GM23338 (cell line): ENCODE measurements around the gene ZNF382. TPM values are rescaled to one million over a fixed set of nuclear protein-coding genes. Genes with fewer than 3 reads are reported as not detected.

Experiments used
- ATAC-seq: fragments of 200-7000 bp; cut with Tn5 transposase; 3 replicates; pipeline ENCODE4 v1.9.1; 2020
- DNase-seq: peaks from one replicate; pipeline ENCODE4 v3.0.0-alpha.2; 2015; ENCODE audit warnings: low spot score
- H2AFZ ChIP-seq: fragments of 200-600 bp; sonication (generic); 2 replicates; pipeline ENCODE4 v1.8.0; 2016; ENCODE audit warnings: antibody characterized with exemption, mild to moderate bottlenecking, moderate library complexity
- H3F3A ChIP-seq: fragments of 200-600 bp; sonication (generic); replicated peaks from 2 replicates; pipeline ENCODE4 v1.8.0; 2017; ENCODE audit warnings: antibody characterized with exemption, mixed run types, low read depth
- H3K27ac ChIP-seq: fragments of 200-600 bp; sonication (generic); 2 replicates; pipeline ENCODE4 v1.6.1; 2016; ENCODE audit warnings: low read depth
- H3K27me3 ChIP-seq: fragments of 200-600 bp; sonication (generic); 2 replicates; pipeline ENCODE4 v1.8.0; 2016; ENCODE audit warnings: mild to moderate bottlenecking, mixed run types, moderate library complexity; ENCODE audit not compliant: insufficient read depth
- H3K36me3 ChIP-seq: fragments of 200-600 bp; sonication (generic); 2 replicates; pipeline ENCODE4 v1.8.0; 2016; ENCODE audit warnings: mild to moderate bottlenecking; ENCODE audit not compliant: insufficient read depth
- H3K4me1 ChIP-seq: fragments of 200-600 bp; sonication (generic); 2 replicates; pipeline ENCODE4 v1.8.0; 2016; ENCODE audit warnings: mild to moderate bottlenecking, moderate library complexity; ENCODE audit not compliant: insufficient read depth
- H3K4me2 ChIP-seq: fragments of 200-600 bp; sonication (generic); 2 replicates; pipeline ENCODE4 v1.7.1; 2017; ENCODE audit warnings: mixed run types
- H3K4me3 ChIP-seq: fragments of 200-600 bp; sonication (generic); 2 replicates; pipeline ENCODE4 v1.6.1; 2016; ENCODE audit warnings: mixed run types
- H3K79me2 ChIP-seq: fragments of 200-600 bp; sonication (generic); replicated peaks from 2 replicates; pipeline ENCODE4 v1.8.0; 2017; ENCODE audit warnings: mild to moderate bottlenecking; ENCODE audit not compliant: insufficient read depth
- H3K9me2 ChIP-seq: fragments of 200-600 bp; sonication (generic); 2 replicates; pipeline ENCODE4 v1.8.0; 2017; ENCODE audit not compliant: insufficient read depth
- H4K20me1 ChIP-seq: fragments of 200-600 bp; sonication (generic); replicated peaks from 2 replicates; pipeline ENCODE4 v1.8.0; 2017; ENCODE audit warnings: mild to moderate bottlenecking; ENCODE audit not compliant: insufficient read depth
- H3K27ac Mint-ChIP-seq: 2 replicates; pipeline ENCODE4 v1.8.0; 2020; ENCODE audit warnings: inconsistent platforms, mild to moderate bottlenecking, moderate library complexity, mixed read lengths
- H3K27me3 Mint-ChIP-seq: 3 replicates; pipeline ENCODE4 v1.8.0; 2022; ENCODE audit warnings: low read depth, mild to moderate bottlenecking, moderate library complexity, mixed read lengths, inconsistent platforms; ENCODE audit not compliant: insufficient read depth, poor library complexity
- H3K36me3 Mint-ChIP-seq: 3 replicates; pipeline ENCODE4 v1.8.0; 2021; ENCODE audit warnings: low read depth, mild to moderate bottlenecking, inconsistent platforms, moderate library complexity, mixed read lengths
- H3K4me1 Mint-ChIP-seq: 3 replicates; pipeline ENCODE4 v1.8.0; 2020; ENCODE audit warnings: mild to moderate bottlenecking, inconsistent platforms, mixed read lengths
- H3K4me3 Mint-ChIP-seq: 3 replicates; pipeline ENCODE4 v1.8.0; 2021; ENCODE audit warnings: moderate library complexity, mild to moderate bottlenecking, inconsistent platforms, mixed read lengths
- H3K9me3 Mint-ChIP-seq: 3 replicates; pipeline ENCODE4 v1.8.0; 2020; ENCODE audit warnings: moderate library complexity, mild to moderate bottlenecking, inconsistent platforms, mixed read lengths
- CTCF ChIP-seq, 2 experiments: fragments of 200-600 bp in 1 of 2; sonication (generic) in 1 of 2; conservative IDR thresholded peaks; 2 replicates each; pipeline versions ENCODE4 v1.5.1 to v1.6.1; 2016 to 2017; ENCODE audit warnings: antibody characterized with exemption in 2 of 2, low read depth in 2 of 2, mild to moderate bottlenecking in 2 of 2, moderate library complexity in 1 of 2
- ETS1 ChIP-seq: IDR thresholded peaks from 2 replicates; pipeline ENCODE4 v1.6.1; 2016; ENCODE audit warnings: antibody characterized with exemption
- EZH2 ChIP-seq: fragments of 200-600 bp; sonication (generic); IDR thresholded peaks from one replicate; pipeline ENCODE4 v1.8.0; 2017; ENCODE audit warnings: antibody characterized with exemption, mild to moderate bottlenecking, low read depth; ENCODE audit not compliant: unreplicated experiment
- EZH2phosphoT487 ChIP-seq: fragments of 200-600 bp; sonication (generic); IDR thresholded peaks from one replicate; pipeline ENCODE4 v1.8.1; 2018; ENCODE audit warnings: antibody characterized with exemption; ENCODE audit not compliant: unreplicated experiment
- NANOG ChIP-seq: IDR thresholded peaks from 2 replicates; pipeline ENCODE4 v1.6.1; 2016; ENCODE audit warnings: antibody characterized with exemption, borderline replicate concordance
- POLR2AphosphoS5 ChIP-seq: IDR thresholded peaks from 2 replicates; pipeline ENCODE4 v1.6.1; 2016; ENCODE audit warnings: antibody characterized with exemption, low read depth
- REST ChIP-seq: IDR thresholded peaks from one replicate; pipeline ENCODE4 v1.6.1; 2018; ENCODE audit warnings: antibody characterized with exemption; ENCODE audit not compliant: unreplicated experiment
- STAT1 ChIP-seq: IDR thresholded peaks from one replicate; pipeline ENCODE4 v1.6.1; 2016; ENCODE audit warnings: antibody characterized with exemption; ENCODE audit not compliant: unreplicated experiment
- ZNF114 ChIP-seq: fragments of 250-450 bp; sonication (Bioruptor Pico); IDR thresholded peaks from 2 replicates; pipeline ENCODE4 v1.5.0; 2020; ENCODE audit warnings: mild to moderate bottlenecking, moderate library complexity
- ZNF331 ChIP-seq: fragments of 250-450 bp; sonication (Bioruptor Pico); IDR thresholded peaks from 2 replicates; pipeline ENCODE4 v1.5.0; 2020; ENCODE audit warnings: low read depth, mild to moderate bottlenecking, moderate library complexity
- polyA plus RNA-seq: library from polyadenylated mRNA; unstranded; fragments of >200 nt; fragmentation: Nextera tagmentation; extraction: Ambion mirVana; gene quantifications from 2 replicates; pipeline ENCODE4 v1.2.1, GENCODE V29; 2016
- total RNA-seq: library from RNA; depleted of rRNA; stranded (reverse); fragments of >200 nt; shearing (Covaris generic); gene quantifications from 2 replicates; pipeline ENCODE4 v1.2.3, GENCODE V29; 2014

Gene ZNF382
- total and polyA plus RNA-seq, 2 experiments from 2014 or later = 3.8 to 11.5 TPM

- TF ChIP-seq CTCF (conservative IDR thresholded peaks at IDR 0.05; ENCODE audit: low read depth in 2 of 2) (no peak), POLR2AphosphoS5 (peak; percentile 97), NANOG (no peak)
Observed at GRCh38 chr19:36573020-36573894, 31.9 kb upstream of the ZNF382 start, which contains the start of gene ZNF529 (continued).

GRCh38 chr19:36573895-36574720 lies 31.0 kb upstream of the ZNF382 start:
- Mint-ChIP-seq H3K36me3 (peaks cover 42% of the 10 kb centered on the region), H3K4me3 (peak overlapping the region; percentile 90), H3K4me1 (peaks cover 13% of the 10 kb centered on the region; the same call in 2 of the 3 replicates), H3K27ac (peak overlapping the region; percentile 97), H3K9me3 (no peaks in the 10 kb centered on the region), H3K27me3 (no peaks in the 10 kb centered on the region)
- peak; percentile 43 for DNase-seq
- Histone ChIP-seq H3K36me3 (peaks cover 16% of the 10 kb centered on the region), H3K4me3 (peak overlapping the region; percentile 99), H4K20me1 (no peaks in the 10 kb centered on the region; the same call in none of the 2 replicates), H3K9me2 (no peaks in the 10 kb centered on the region), H3K79me2 (peaks cover 67% of the 10 kb centered on the region), H3K4me1 (0 out of 2 replicates have a peak, but pooled peaks cover 5% of the 10 kb centered on the region), H3F3A (no peaks in the 10 kb centered on the region), H2AFZ (peak overlapping the region; percentile 94), H3K27me3 (no peaks in the 10 kb centered on the region), H3K27ac (peak overlapping the region; percentile 79), H3K4me2 (peak overlapping the region; percentile 92)
- no peak for TF ChIP-seq REST
- no peak for TF ChIP-seq CTCF (conservative IDR thresholded peaks at IDR 0.05; ENCODE audit: low read depth in 2 of 2)
- no peak for TF ChIP-seq EZH2phosphoT487
- no peak for TF ChIP-seq ZNF331 (CRISPR knock-in tag)
- no peak for TF ChIP-seq EZH2
- TF ChIP-seq STAT1 = no peak
- no peak for TF ChIP-seq ZNF114 (CRISPR knock-in tag)
- TF ChIP-seq POLR2AphosphoS5 = no peak
- no peak for TF ChIP-seq ETS1
- ATAC-seq = no peak
